ENCODE data around the gene TIMM21. TPM values are rescaled to one million over a fixed set of nuclear protein-coding genes. Genes with fewer than 3 reads are reported as not detected.

Gene TIMM21
- total RNA-seq: 22.8 and 25.6 TPM in 2 replicates
- polyA plus RNA-seq: 53.0 and 67.2 TPM in 2 replicates

- H3K9me2 ChIP-seq (replicated peaks; ENCODE audit: insufficient read depth): no peaks in the 10 kb centered on the region
- DNase-seq (ENCODE audit: low spot score): peak; percentile 97
- peaks cover 43% of the 10 kb centered on the region for H3K79me2 ChIP-seq
- peaks cover 16% of the 10 kb centered on the region for H3K4me1 ChIP-seq (ENCODE audit: insufficient read depth)
- no peaks in the 10 kb centered on the region for H3K36me3 ChIP-seq (replicated peaks; ENCODE audit: insufficient read depth, low read depth)
- H3K27ac ChIP-seq: peak within 1 kb of the TSS; percentile 79
- H3K9me3 ChIP-seq (ENCODE audit: low read depth): no peaks in the 10 kb centered on the region
- H3K4me2 ChIP-seq: peak within 1 kb of the TSS; percentile 95
- WGBS (ENCODE audit: low lambda C conversion rate, missing lambda C conversion rate): under 1% methylated on average over 58 of the region's 58 CpGs
- peak within 1 kb of the TSS; percentile 92 for H2AFZ ChIP-seq
- TF ChIP-seq EZH2phosphoT487 (IDR thresholded peaks at IDR 0.05; ENCODE audit: low read depth, severe bottlenecking, unreplicated experiment): no peak
- TF ChIP-seq EZH2 (IDR thresholded peaks at IDR 0.05; ENCODE audit: borderline replicate concordance): no peak
- TF ChIP-seq CTCF (IDR thresholded peaks at IDR 0.05; ENCODE audit: poor library complexity): no peak
- no peaks in the 10 kb centered on the region for H4K20me1 ChIP-seq (ENCODE audit: insufficient read depth, poor library complexity, severe bottlenecking)
- H3K4me3 ChIP-seq: peak within 1 kb of the TSS; percentile 73
- H3K27me3 ChIP-seq: no peaks in the 10 kb centered on the region
These were observed at the start of gene TIMM21, which contains the start of gene FBXO15 for GRCh38 chr18:74147779-74148542. Gene TIMM21, plus strand, starts transcription at chr18:74148523. Its CDS starts 286 bp downstream, at chr18:74148809. Gene FBXO15, minus strand, starts transcription at chr18:74147834. Its CDS starts 49 bp downstream, at chr18:74147785.

GRCh38 chr18:74108460-74108859, 39.9 kb upstream of the TIMM21 start:
- H3K36me3 ChIP-seq (replicated peaks; ENCODE audit: insufficient read depth, low read depth): no peaks in the 10 kb centered on the region
- no peaks in the 10 kb centered on the region for H4K20me1 ChIP-seq (ENCODE audit: insufficient read depth, poor library complexity, severe bottlenecking)
- WGBS (ENCODE audit: low lambda C conversion rate, missing lambda C conversion rate): 90% methylated on average over 2 of the region's 2 CpGs
- H3K27me3 ChIP-seq: no peaks in the 10 kb centered on the region
- no peak overlapping the region for H3K4me2 ChIP-seq
- H3K4me1 ChIP-seq (ENCODE audit: insufficient read depth): no peaks in the 10 kb centered on the region
- no peak overlapping the region for H2AFZ ChIP-seq
- no peaks in the 10 kb centered on the region for H3K79me2 ChIP-seq
- TF ChIP-seq EZH2phosphoT487 (IDR thresholded peaks at IDR 0.05; ENCODE audit: low read depth, severe bottlenecking, unreplicated experiment) (no peak), EZH2 (IDR thresholded peaks at IDR 0.05; ENCODE audit: borderline replicate concordance) (no peak), CTCF (IDR thresholded peaks at IDR 0.05; ENCODE audit: poor library complexity) (no peak)
- no peak overlapping the region for H3K4me3 ChIP-seq
- H3K27ac ChIP-seq: no peak overlapping the region
- no peak for DNase-seq (ENCODE audit: low spot score)
- H3K9me3 ChIP-seq (ENCODE audit: low read depth): no peaks in the 10 kb centered on the region
- no peaks in the 10 kb centered on the region for H3K9me2 ChIP-seq (replicated peaks; ENCODE audit: insufficient read depth)

- no peaks in the 10 kb centered on the region for H4K20me1 ChIP-seq (ENCODE audit: insufficient read depth, poor library complexity, severe bottlenecking)
- no peaks in the 10 kb centered on the region for H3K27me3 ChIP-seq
- no peaks in the 10 kb centered on the region for H3K9me2 ChIP-seq (replicated peaks; ENCODE audit: insufficient read depth)
- TF ChIP-seq EZH2phosphoT487 (IDR thresholded peaks at IDR 0.05; ENCODE audit: low read depth, severe bottlenecking, unreplicated experiment) (no peak), CTCF (IDR thresholded peaks at IDR 0.05; ENCODE audit: poor library complexity) (no peak), EZH2 (IDR thresholded peaks at IDR 0.05; ENCODE audit: borderline replicate concordance) (no peak)
- no peak overlapping the region for H3K4me2 ChIP-seq
- H3K36me3 ChIP-seq (replicated peaks; ENCODE audit: insufficient read depth, low read depth): no peaks in the 10 kb centered on the region
- no peaks in the 10 kb centered on the region for H3K9me3 ChIP-seq (ENCODE audit: low read depth)
- no peak overlapping the region for H3K4me3 ChIP-seq
- peak overlapping the region; percentile 35 for H3K27ac ChIP-seq
- H2AFZ ChIP-seq: no peak overlapping the region
- H3K4me1 ChIP-seq (ENCODE audit: insufficient read depth): no peaks in the 10 kb centered on the region
- 91% methylated on average over 1 of the region's 1 CpG for WGBS (ENCODE audit: low lambda C conversion rate, missing lambda C conversion rate)
- no peak for DNase-seq (ENCODE audit: low spot score)
- no peaks in the 10 kb centered on the region for H3K79me2 ChIP-seq
These were observed 38.2 kb upstream of the TIMM21 start for GRCh38 chr18:74110149-74110548.

All from hepatocyte (in vitro differentiated cells).